Parathyroid adenoma (tissue), 2 donors: ENCODE results near the gene MOCOS.

Experiments used
- H2AFZ ChIP-seq: fragments of 300-600 bp; sonication (generic); one replicate; pipeline ENCODE4 v1.7.0; 2017; ENCODE audit warnings: antibody characterized with exemption, mild to moderate bottlenecking
- H3K27ac ChIP-seq: fragments of 300-600 bp; sonication (generic); one replicate; pipeline ENCODE4 v1.7.0; 2017
- H3K27me3 ChIP-seq: fragments of 300-600 bp; sonication (generic); one replicate; pipeline ENCODE4 v1.7.0; 2017; ENCODE audit warnings: low read length; ENCODE audit not compliant: control insufficient read depth, insufficient read depth
- H3K36me3 ChIP-seq: fragments of 300-600 bp; sonication (generic); one replicate; pipeline ENCODE4 v1.7.0; 2017; ENCODE audit warnings: low read length; ENCODE audit not compliant: control insufficient read depth, insufficient read depth
- H3K4me1 ChIP-seq: fragments of 300-600 bp; sonication (generic); one replicate; pipeline ENCODE4 v1.7.0; 2017; ENCODE audit warnings: control low read depth
- H3K4me2 ChIP-seq: fragments of 300-600 bp; sonication (generic); one replicate; pipeline ENCODE4 v1.7.0; 2017; ENCODE audit warnings: low read length
- H3K4me3 ChIP-seq: fragments of 300-600 bp; sonication (generic); one replicate; pipeline ENCODE4 v1.7.0; 2017; ENCODE audit warnings: low read depth, low read length
- H3K79me2 ChIP-seq: fragments of 300-600 bp; sonication (generic); one replicate; pipeline ENCODE4 v1.7.0; 2017; ENCODE audit warnings: control low read depth
- H3K9ac ChIP-seq: fragments of 300-600 bp; sonication (generic); one replicate; pipeline ENCODE4 v1.7.0; 2017; ENCODE audit warnings: mild to moderate bottlenecking
- H3K9me3 ChIP-seq: fragments of 300-600 bp; sonication (generic); one replicate; pipeline ENCODE4 v1.7.0; 2017; ENCODE audit warnings: low read length; ENCODE audit not compliant: control insufficient read depth
- CTCF ChIP-seq: fragments of 300-600 bp; sonication (generic); IDR thresholded peaks from one replicate; pipeline ENCODE4 v1.7.0; 2017; ENCODE audit warnings: antibody characterized with exemption, mild to moderate bottlenecking
- donor health status: primary hyperparathyroidism.

The MOCOS gene

GRCh38 chr18:36295214-36295613 is 107.9 kb downstream of the MOCOS start:
- TF ChIP-seq CTCF = no peak
- Histone ChIP-seq H3K4me2 (no peak overlapping the region), H3K27me3 (no peaks in the 10 kb centered on the region), H3K9me3 (no peaks in the 10 kb centered on the region), H3K4me3 (no peak overlapping the region), H3K79me2 (no peaks in the 10 kb centered on the region), H2AFZ (no peak overlapping the region), H3K36me3 (no peaks in the 10 kb centered on the region), H3K9ac (no peak overlapping the region), H3K27ac (no peak overlapping the region), H3K4me1 (no peaks in the 10 kb centered on the region)

- Histone ChIP-seq H3K4me3 (no peak overlapping the region), H3K4me2 (no peak overlapping the region), H3K4me1 (no peaks in the 10 kb centered on the region), H3K27ac (no peak overlapping the region), H3K9ac (no peak overlapping the region), H3K79me2 (no peaks in the 10 kb centered on the region), H3K36me3 (no peaks in the 10 kb centered on the region), H3K27me3 (no peaks in the 10 kb centered on the region), H2AFZ (peak overlapping the region; percentile 93), H3K9me3 (no peaks in the 10 kb centered on the region)
- TF ChIP-seq CTCF = no peak
These were observed 108.6 kb downstream of the MOCOS start for GRCh38 chr18:36295880-36296301.

- Histone ChIP-seq H2AFZ (peak overlapping the region; percentile 93), H3K79me2 (no peaks in the 10 kb centered on the region), H3K4me2 (peak overlapping the region; percentile 83), H3K27ac (peak overlapping the region; percentile 52), H3K9me3 (no peaks in the 10 kb centered on the region), H3K4me3 (peak overlapping the region; percentile 43), H3K36me3 (no peaks in the 10 kb centered on the region), H3K9ac (no peak overlapping the region), H3K27me3 (no peaks in the 10 kb centered on the region), H3K4me1 (no peaks in the 10 kb centered on the region)
- TF ChIP-seq CTCF = peak; percentile 52
These were observed 109.5 kb downstream of the MOCOS start for GRCh38 chr18:36296650-36297416.

DNA sequence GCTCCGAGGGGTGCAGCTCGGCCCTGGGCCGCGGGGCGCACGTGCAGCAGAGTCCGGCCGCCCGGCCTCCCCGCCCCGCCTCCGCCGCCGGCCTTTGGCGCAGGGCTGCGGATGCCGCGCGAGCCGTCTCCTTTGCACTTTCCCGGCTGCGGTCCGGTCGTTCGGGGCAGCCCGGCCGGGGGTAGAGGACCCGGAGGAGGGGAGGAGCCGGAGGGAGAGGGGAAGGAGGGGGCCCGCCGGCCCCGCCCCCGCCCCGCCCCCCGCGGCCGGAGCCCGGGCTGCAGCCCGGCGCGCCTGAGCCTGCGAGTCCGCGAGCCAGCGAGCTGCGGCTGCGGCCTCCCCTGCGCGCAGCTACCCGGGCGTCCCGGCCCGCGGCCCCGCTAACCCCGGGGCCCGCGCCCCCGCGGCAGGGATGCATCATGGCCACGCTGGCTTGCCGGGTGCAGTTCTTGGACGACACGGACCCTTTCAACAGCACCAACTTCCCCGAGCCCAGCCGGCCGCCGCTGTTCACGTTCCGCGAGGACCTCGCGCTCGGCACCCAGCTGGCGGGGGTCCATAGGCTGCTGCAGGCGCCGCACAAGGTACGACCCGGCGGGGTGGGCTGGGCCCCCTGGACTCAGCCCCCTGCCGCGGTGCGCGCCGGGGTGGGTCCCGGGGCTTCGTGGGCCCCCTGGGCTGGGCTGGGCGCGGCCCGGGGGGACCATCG is 110.3 kb downstream of the MOCOS start, which contains the start of gene FHOD3:
FHOD3 (plus strand) TSS at position 297 of the 709 bp plus-strand sequence; CDS start at position 420, 123 bp downstream.
- H3K27me3 ChIP-seq = no peaks in the 10 kb centered on the region
- peak within 1 kb of the TSS; percentile 56 for H3K9ac ChIP-seq
- peak within 1 kb of the TSS; percentile 98 for H2AFZ ChIP-seq
- H3K4me3 ChIP-seq = peak within 1 kb of the TSS; percentile 51
- peak within 1 kb of the TSS; percentile 52 for H3K27ac ChIP-seq
- H3K79me2 ChIP-seq = no peaks in the 10 kb centered on the region
- TF ChIP-seq CTCF = no peak
- H3K4me2 ChIP-seq = peak within 1 kb of the TSS; percentile 87
- no peaks in the 10 kb centered on the region for H3K36me3 ChIP-seq
- H3K4me1 ChIP-seq = peaks cover 6% of the 10 kb centered on the region
- no peaks in the 10 kb centered on the region for H3K9me3 ChIP-seq
